IMR-90 (cell line): ENCODE measurements around the gene CACNA2D3. TPM values are rescaled to one million over a fixed set of nuclear protein-coding genes. Genes with fewer than 3 reads are reported as not detected.

Experiments
- ATAC-seq: fragments of 200-7000 bp; cut with Tn5 transposase; 2 replicates; pipeline ENCODE4 v1.9.1; 2020; ENCODE audit warnings: low read depth, mild to moderate bottlenecking, moderate library complexity
- BruUV-seq: library from RNA; stranded (reverse); fragments of 400-500 nt; replicated peaks from 2 replicates; lab custom pipeline; 2021; lab: Mats Ljungman, UMichigan
- CTCF ChIA-PET: fragments of 300-600 bp; formaldehyde crosslinking; extraction: SDS; loops from one replicate; lab custom pipeline; 2021; ENCODE audit warnings: antibody characterized with exemption; lab: Yijun Ruan, JAX
- POLR2A ChIA-PET: fragments of 300-600 bp; sonication (Branson Sonifier 250); formaldehyde crosslinking; loops from one replicate; lab custom pipeline; 2022; ENCODE audit warnings: antibody characterized with exemption; ENCODE audit not compliant: unreplicated experiment; lab: Charles Lee
- DNase-seq: peaks from one replicate; pipeline ENCODE4 v3.0.0; 2013
- H2AFZ ChIP-seq: replicated peaks from 2 replicates; pipeline ENCODE3; 2013; ENCODE audit warnings: low read length, mild to moderate bottlenecking; ENCODE audit not compliant: poor library complexity
- H2AK5ac ChIP-seq: 2 replicates; pipeline ENCODE4 v1.6.1; 2013; ENCODE audit warnings: low read depth, low read length, inconsistent platforms
- H2AK9ac ChIP-seq: replicated peaks from 2 replicates; pipeline ENCODE3; 2013; ENCODE audit warnings: mild to moderate bottlenecking, low read depth, low read length, moderate library complexity; ENCODE audit not compliant: poor library complexity
- H2BK120ac ChIP-seq: 2 replicates; pipeline ENCODE4 v1.6.1; 2013; ENCODE audit warnings: low read depth, low read length, inconsistent platforms
- H2BK15ac ChIP-seq: 3 replicates; pipeline ENCODE4 v1.6.1; 2013; ENCODE audit warnings: low read depth, low read length, inconsistent platforms
- H2BK20ac ChIP-seq: 2 replicates; pipeline ENCODE4 v1.6.1; 2013; ENCODE audit warnings: low read depth, mild to moderate bottlenecking, inconsistent platforms, low read length, moderate library complexity
- H2BK5ac ChIP-seq: 2 replicates; pipeline ENCODE4 v1.6.1; 2013; ENCODE audit warnings: mild to moderate bottlenecking, low read depth, low read length, inconsistent platforms; ENCODE audit not compliant: poor library complexity, severe bottlenecking
- H3K14ac ChIP-seq: replicated peaks from 2 replicates; pipeline ENCODE4 v1.6.1; 2013; ENCODE audit warnings: low read depth, low read length, inconsistent platforms
- H3K18ac ChIP-seq: 2 replicates; pipeline ENCODE4 v1.6.1; 2013; ENCODE audit warnings: low read depth, low read length, control low read depth
- H3K23ac ChIP-seq: 2 replicates; pipeline ENCODE4 v1.6.1; 2013; ENCODE audit warnings: low read depth, low read length, inconsistent platforms
- H3K27ac ChIP-seq: 2 replicates; pipeline ENCODE4 v1.5.1; 2013; ENCODE audit warnings: mild to moderate bottlenecking, control low read depth, low read length; ENCODE audit not compliant: insufficient read depth
- H3K27me3 ChIP-seq: 2 replicates; pipeline ENCODE4 v1.6.1; 2013; ENCODE audit warnings: low read length; ENCODE audit not compliant: control insufficient read depth, insufficient read depth
- H3K36me3 ChIP-seq: 2 replicates; pipeline ENCODE4 v1.6.1; 2013; ENCODE audit warnings: low read length, mixed read lengths; ENCODE audit not compliant: control insufficient read depth, insufficient read depth
- H3K4ac ChIP-seq: 2 replicates; pipeline ENCODE4 v1.6.1; 2013; ENCODE audit warnings: low read depth, low read length, inconsistent platforms
- H3K4me1 ChIP-seq: 2 replicates; pipeline ENCODE4 v1.6.1; 2013; ENCODE audit warnings: low read length, mixed read lengths; ENCODE audit not compliant: control insufficient read depth, insufficient read depth
- H3K4me2 ChIP-seq: 2 replicates; pipeline ENCODE4 v1.6.1; 2013; ENCODE audit warnings: low read depth, mild to moderate bottlenecking, control low read depth, low read length, moderate library complexity
- H3K4me3 ChIP-seq: 2 replicates; pipeline ENCODE4 v1.5.1; 2013; ENCODE audit warnings: low read depth, mild to moderate bottlenecking, control low read depth, low read length, moderate library complexity; ENCODE audit not compliant: insufficient read depth
- H3K56ac ChIP-seq: 2 replicates; pipeline ENCODE4 v1.6.1; 2013; ENCODE audit warnings: low read length, inconsistent platforms; ENCODE audit not compliant: insufficient read depth; ENCODE audit errors: extremely low read depth
- H3K79me1 ChIP-seq, 2 experiments: 2 replicates each; pipeline ENCODE4 v1.6.1; 2013; ENCODE audit warnings: low read length in 2 of 2, inconsistent platforms in 1 of 2, low read depth in 1 of 2
- H3K9ac ChIP-seq: 2 replicates; pipeline ENCODE4 v1.6.1; 2013; ENCODE audit warnings: low read depth, low read length, control low read depth
- H3K9me1 ChIP-seq: 2 replicates; pipeline ENCODE4 v1.6.1; 2013; ENCODE audit warnings: low read length, inconsistent platforms; ENCODE audit not compliant: insufficient read depth
- H3K9me3 ChIP-seq: 2 replicates; pipeline ENCODE4 v1.6.1; 2013; ENCODE audit warnings: low read length; ENCODE audit not compliant: control insufficient read depth, insufficient read depth
- H4K20me1 ChIP-seq: 2 replicates; pipeline ENCODE4 v1.6.1; 2013; ENCODE audit warnings: low read length, inconsistent platforms; ENCODE audit not compliant: insufficient read depth
- H4K5ac ChIP-seq: 2 replicates; pipeline ENCODE4 v1.6.1; 2013; ENCODE audit warnings: mild to moderate bottlenecking, low read depth, low read length, control low read depth
- H4K8ac ChIP-seq, 2 experiments: 2 replicates each; pipeline ENCODE4 v1.6.1; 2013; ENCODE audit warnings: low read depth in 2 of 2, low read length in 2 of 2, control low read depth in 1 of 2, inconsistent platforms in 1 of 2
- H4K91ac ChIP-seq: 2 replicates; pipeline ENCODE4 v1.6.1; 2013; ENCODE audit warnings: low read depth, low read length, inconsistent platforms; ENCODE audit not compliant: insufficient read depth
- BHLHE40 ChIP-seq: fragments of 150-350 bp; IDR thresholded peaks from 2 replicates; pipeline ENCODE4 v1.6.1; 2016; ENCODE audit warnings: mild to moderate bottlenecking, low read depth, low read length
- CEBPB ChIP-seq: IDR thresholded peaks from 2 replicates; pipeline ENCODE4 v1.6.1; 2012; ENCODE audit warnings: low read depth, low read length, improper control_type of control experiment
- CHD1 ChIP-seq: IDR thresholded peaks from 2 replicates; pipeline ENCODE4 v1.6.1; 2012; ENCODE audit warnings: low read depth, low read length, improper control_type of control experiment
- CTCF ChIP-seq: conservative IDR thresholded peaks from 2 replicates; pipeline ENCODE4 v1.5.1; 2012; ENCODE audit warnings: mild to moderate bottlenecking, low read depth, low read length, improper control_type of control experiment
- FOS ChIP-seq: fragments of 150-350 bp; IDR thresholded peaks from 2 replicates; pipeline ENCODE4 v1.6.1; 2016; ENCODE audit warnings: low read depth, low read length
- MAFK ChIP-seq: IDR thresholded peaks from 2 replicates; pipeline ENCODE4 v1.6.1; 2012; ENCODE audit warnings: low read depth, low read length, improper control_type of control experiment
- MAZ ChIP-seq: IDR thresholded peaks from 2 replicates; pipeline ENCODE4 v1.6.1; 2012; ENCODE audit warnings: low read depth, mild to moderate bottlenecking, low read length, improper control_type of control experiment, moderate library complexity, borderline replicate concordance
- MXI1 ChIP-seq: IDR thresholded peaks from 2 replicates; pipeline ENCODE4 v1.6.1; 2012; ENCODE audit warnings: low read depth, mild to moderate bottlenecking, low read length, moderate library complexity, borderline replicate concordance
- NFE2L2 ChIP-seq: fragments of 150-350 bp; IDR thresholded peaks from 2 replicates; pipeline ENCODE4 v1.6.1; 2016; ENCODE audit warnings: low read depth, mild to moderate bottlenecking, low read length
- POLR2A ChIP-seq: IDR thresholded peaks from 2 replicates; pipeline ENCODE4 v1.6.1; 2012; ENCODE audit warnings: mild to moderate bottlenecking, low read depth, low read length
- RAD21 ChIP-seq: IDR thresholded peaks from 2 replicates; pipeline ENCODE4 v1.6.1; 2012; ENCODE audit warnings: low read length, improper control_type of control experiment
- RCOR1 ChIP-seq: IDR thresholded peaks from 2 replicates; pipeline ENCODE4 v1.6.1; 2012; ENCODE audit warnings: mild to moderate bottlenecking, low read length, improper control_type of control experiment; ENCODE audit not compliant: insufficient replicate concordance
- RFX5 ChIP-seq: IDR thresholded peaks from 2 replicates; pipeline ENCODE4 v1.8.0; 2012; ENCODE audit warnings: low read depth, mild to moderate bottlenecking, low read length, moderate library complexity
- SMC3 ChIP-seq: fragments of 150-350 bp; IDR thresholded peaks from 2 replicates; pipeline ENCODE4 v1.6.1; 2016; ENCODE audit warnings: low read depth, mild to moderate bottlenecking, antibody characterized with exemption, low read length, moderate library complexity
- USF2 ChIP-seq: fragments of 150-350 bp; IDR thresholded peaks from 2 replicates; pipeline ENCODE4 v1.6.1; 2017; ENCODE audit warnings: mild to moderate bottlenecking, antibody characterized with exemption, low read length, low read depth
- WGBS, 2 experiments: methylation state at CpG; one replicate each; pipeline versions ENCODE4 v1.1.5 to v1.1.7; 2013; ENCODE audit warnings: missing lambda C conversion rate in 2 of 2; ENCODE audit not compliant: insufficient read length in 1 of 2; ENCODE audit errors: extremely low coverage in 2 of 2; 5-methylcytosine and 5-hydroxymethylcytosine counted together
- dilution Hi-C: fragments of 300-500 bp; cut with HindIII; formaldehyde crosslinking; loops from one replicate; pipeline ENCODE4 v1.14.3; 2018; ENCODE audit warnings: low sequenced_read_pairs; ENCODE audit not compliant: unreplicated experiment
- in situ Hi-C: fragments of 300-500 bp; cut with MboI; formaldehyde crosslinking; loops from 3 replicates; pipeline ENCODE4 v1.14.3; 2019; ENCODE audit warnings: low sequenced_read_pairs, inconsistent platforms, mixed read lengths
- intact Hi-C: fragments of 100-400 bp; cut with micrococcal nuclease; formaldehyde crosslinking; loops from 2 replicates; pipeline ENCODE4 v1.10.0; 2022
- polyA plus RNA-seq, 3 experiments: library from polyadenylated mRNA; depleted of rRNA; stranded (reverse); fragments of >200 nt; gene quantifications; 2 replicates each; pipeline ENCODE4 v1.2.3, GENCODE V29; 2012; ENCODE audit warnings: low replicate concordance in 1 of 3
- total RNA-seq: library from RNA; depleted of rRNA; stranded (reverse); fragments of >200 nt; gene quantifications from 2 replicates; pipeline ENCODE4 v1.2.3, GENCODE V29; 2012
- TF ChIP-seq, protein P1 (sequence below): fragments of 150-350 bp; IDR thresholded peaks from 2 replicates; pipeline ENCODE4 v1.6.1; 2016; ENCODE audit warnings: low read depth, mild to moderate bottlenecking, low read length, moderate library complexity, borderline replicate concordance

CACNA2D3 gene
- total and polyA plus RNA-seq, 2 of the 4 experiments (the other 2 are of a cell fraction) = 0.36 to 0.41 TPM

DNA sequence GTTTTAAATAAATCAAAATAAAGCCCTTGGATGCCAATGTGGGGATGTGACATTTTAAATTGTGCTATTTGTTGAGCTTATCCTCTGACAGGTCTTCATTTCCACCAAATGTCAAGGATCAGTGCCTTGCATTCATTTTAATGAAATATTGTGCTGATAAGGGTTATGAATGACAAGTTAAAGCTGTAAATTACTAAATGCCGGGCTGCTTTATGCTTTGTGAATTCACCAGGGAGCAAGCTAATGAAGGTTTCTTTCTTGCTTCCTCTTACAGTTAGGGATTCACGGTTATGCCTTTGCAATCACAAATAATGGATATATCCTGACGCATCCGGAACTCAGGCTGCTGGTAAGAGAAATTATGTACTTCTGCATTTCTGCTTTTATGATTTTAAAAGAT lies 723.8 kb downstream of the CACNA2D3 start:
- no TSS peak for BruUV-seq
- no peak overlapping the region for H2BK5ac ChIP-seq
- no peak overlapping the region for H3K23ac ChIP-seq
- no peak overlapping the region for H3K4me2 ChIP-seq
- no peak overlapping the region for H3K9ac ChIP-seq
- no peak overlapping the region for H3K14ac ChIP-seq
- H3K79me1 ChIP-seq = no peaks in the 10 kb centered on the region
- H3K9me1 ChIP-seq = no peaks in the 10 kb centered on the region
- in situ Hi-C loops (loop anchor here (5.0 to 25.0 kb wide), 4 partner anchors 409 to 1406 kb away; no protein-coding TSS in a partner anchor), intact Hi-C loops (no loop called here), dilution Hi-C loops (no loop called here)
- no peak overlapping the region for H3K4ac ChIP-seq
- no peak overlapping the region for H2BK20ac ChIP-seq
- TF ChIP-seq SMC3 (no peak), FOS (no peak), POLR2A (no peak), CEBPB (no peak), USF2 (no peak), CTCF (no peak), MAZ (no peak), MAFK (no peak), BHLHE40 (no peak), MXI1 (no peak), NFE2L2 (no peak), RAD21 (no peak), CHD1 (no peak), RCOR1 (no peak), RFX5 (no peak)
- TF ChIP-seq, protein P1, sequence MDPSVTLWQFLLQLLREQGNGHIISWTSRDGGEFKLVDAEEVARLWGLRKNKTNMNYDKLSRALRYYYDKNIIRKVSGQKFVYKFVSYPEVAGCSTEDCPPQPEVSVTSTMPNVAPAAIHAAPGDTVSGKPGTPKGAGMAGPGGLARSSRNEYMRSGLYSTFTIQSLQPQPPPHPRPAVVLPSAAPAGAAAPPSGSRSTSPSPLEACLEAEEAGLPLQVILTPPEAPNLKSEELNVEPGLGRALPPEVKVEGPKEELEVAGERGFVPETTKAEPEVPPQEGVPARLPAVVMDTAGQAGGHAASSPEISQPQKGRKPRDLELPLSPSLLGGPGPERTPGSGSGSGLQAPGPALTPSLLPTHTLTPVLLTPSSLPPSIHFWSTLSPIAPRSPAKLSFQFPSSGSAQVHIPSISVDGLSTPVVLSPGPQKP = no peak
- H2AFZ ChIP-seq = no peak overlapping the region
- no CpG with 5 or more reads among the region's 4 CpGs for WGBS, 2 experiments
- H3K18ac ChIP-seq = no peak overlapping the region
- no peak overlapping the region for H2BK120ac ChIP-seq
- H4K5ac ChIP-seq = no peak overlapping the region
- POLR2A ChIA-PET = no interaction called here
- H3K36me3 ChIP-seq = no peaks in the 10 kb centered on the region
- no peaks in the 10 kb centered on the region for H4K20me1 ChIP-seq
- H2AK9ac ChIP-seq = no peak overlapping the region
- no peak for ATAC-seq
- peaks cover 25% of the 10 kb centered on the region for H3K27me3 ChIP-seq
- H2BK15ac ChIP-seq = no peak overlapping the region
- no peak overlapping the region for H4K8ac ChIP-seq
- H3K56ac ChIP-seq = no peak overlapping the region
- no peak overlapping the region for H2AK5ac ChIP-seq
- H3K9me3 ChIP-seq = no peaks in the 10 kb centered on the region
- H3K4me3 ChIP-seq = no peak overlapping the region
- no peaks in the 10 kb centered on the region for H3K4me1 ChIP-seq
- no peak for DNase-seq
- CTCF ChIA-PET = no interaction called here
- no peak overlapping the region for H3K27ac ChIP-seq
- H4K91ac ChIP-seq = no peak overlapping the region
